GM12874 (cell line): ENCODE results near the gene MAP3K5.

ENCODE experiments used
- CTCF ChIP-seq: IDR thresholded peaks from 2 replicates; pipeline ENCODE4 v1.5.1; 2011; ENCODE audit warnings: low read depth, mild to moderate bottlenecking, control low read depth, low read length, moderate library complexity; ENCODE audit not compliant: insufficient read depth

The MAP3K5 gene

GRCh38 chr6:136517002-136517401, 275.3 kb downstream of the MAP3K5 start:
- no peak for TF ChIP-seq CTCF

- no peak for TF ChIP-seq CTCF
Measured at GRCh38 chr6:136514591-136514990, 277.7 kb downstream of the MAP3K5 start.

GRCh38 chr6:136511926-136512325, 280.4 kb downstream of the MAP3K5 start:
- TF ChIP-seq CTCF: no peak

GRCh38 chr6:136511397-136511796, 280.9 kb downstream of the MAP3K5 start:
- TF ChIP-seq CTCF: no peak

- no peak for TF ChIP-seq CTCF
Measured at GRCh38 chr6:136510782-136511181, 281.5 kb downstream of the MAP3K5 start.

- no peak for TF ChIP-seq CTCF
Measured at GRCh38 chr6:136510299-136510698, 282.0 kb downstream of the MAP3K5 start.

- TF ChIP-seq CTCF: no peak
Measured at GRCh38 chr6:136508725-136509392, 283.4 kb downstream of the MAP3K5 start.
